ENCODE results near the gene FSHB. TPM values are rescaled to one million over a fixed set of nuclear protein-coding genes. Genes with fewer than 3 reads are reported as not detected.

FSHB gene
- total and polyA plus RNA-seq, 2 donors from 2014 or later: not detected

GRCh38 chr11:30245621-30246020 is 14.8 kb downstream of the FSHB start:
- Histone ChIP-seq H3K9me3 (ENCODE audit: control insufficient read depth in 2 of 3, insufficient read depth in 1 of 3, low read length in 3 of 3) (no peaks in the 10 kb centered on the region), H3K9ac (ENCODE audit: low read length in 3 of 3) (no peak overlapping the region), H3K27ac (ENCODE audit: low read depth in 2 of 2, low read length in 2 of 2) (no peak overlapping the region), H3K4me1 (ENCODE audit: control insufficient read depth in 2 of 3, insufficient read depth in 2 of 3, low read depth in 1 of 3, low read length in 3 of 3) (no peaks in the 10 kb centered on the region), H3K4me3 (ENCODE audit: low read length in 3 of 3) (no peak overlapping the region), H3K36me3 (ENCODE audit: control insufficient read depth in 2 of 3, insufficient read depth in 3 of 3, low read length in 3 of 3) (no peaks in the 10 kb centered on the region), H3K27me3 (ENCODE audit: control insufficient read depth, insufficient read depth, low read length) (no peaks in the 10 kb centered on the region)
- FAIRE-seq (no peak), DNase-seq (no peak)
- intact Hi-C loops (cut with DNase I): no loop called here
- no peak for TF ChIP-seq CTCF (IDR thresholded peaks at IDR 0.05; ENCODE audit: borderline replicate concordance, extremely low read depth, insufficient read depth)

GRCh38 chr11:30254307-30255298 is 23.8 kb downstream of the FSHB start:
- Histone ChIP-seq H3K27me3 (ENCODE audit: control insufficient read depth, insufficient read depth, low read length) (no peaks in the 10 kb centered on the region), H3K27ac (ENCODE audit: low read depth in 2 of 2, low read length in 2 of 2) (no peak overlapping the region), H3K36me3 (ENCODE audit: control insufficient read depth in 2 of 3, insufficient read depth in 3 of 3, low read length in 3 of 3) (no peaks in the 10 kb centered on the region), H3K9me3 (ENCODE audit: control insufficient read depth in 2 of 3, insufficient read depth in 1 of 3, low read length in 3 of 3) (no peaks in the 10 kb centered on the region), H3K4me3 (ENCODE audit: low read length in 3 of 3) (no peak overlapping the region), H3K9ac (ENCODE audit: low read length in 3 of 3) (no peak overlapping the region), H3K4me1 (ENCODE audit: control insufficient read depth in 2 of 3, insufficient read depth in 2 of 3, low read depth in 1 of 3, low read length in 3 of 3) (no peaks in the 10 kb centered on the region)
- intact Hi-C loops (cut with DNase I): no loop called here
- no peak for FAIRE-seq
- DNase-seq: peak in 2 of 5 donors; percentile 3
- no peak for TF ChIP-seq CTCF (IDR thresholded peaks at IDR 0.05; ENCODE audit: borderline replicate concordance, extremely low read depth, insufficient read depth)

- Histone ChIP-seq H3K9me3 (ENCODE audit: control insufficient read depth in 2 of 3, insufficient read depth in 1 of 3, low read length in 3 of 3) (no peaks in the 10 kb centered on the region), H3K4me3 (ENCODE audit: low read length in 3 of 3) (no peak overlapping the region), H3K9ac (ENCODE audit: low read length in 3 of 3) (no peak overlapping the region), H3K27me3 (ENCODE audit: control insufficient read depth, insufficient read depth, low read length) (no peaks in the 10 kb centered on the region), H3K27ac (ENCODE audit: low read depth in 2 of 2, low read length in 2 of 2) (no peak overlapping the region), H3K4me1 (ENCODE audit: control insufficient read depth in 2 of 3, insufficient read depth in 2 of 3, low read depth in 1 of 3, low read length in 3 of 3) (no peaks in the 10 kb centered on the region), H3K36me3 (ENCODE audit: control insufficient read depth in 2 of 3, insufficient read depth in 3 of 3, low read length in 3 of 3) (no peaks in the 10 kb centered on the region)
- TF ChIP-seq CTCF (IDR thresholded peaks at IDR 0.05; ENCODE audit: borderline replicate concordance, extremely low read depth, insufficient read depth): no peak
- no peak for DNase-seq
- intact Hi-C loops (cut with DNase I): no loop called here
- FAIRE-seq: no peak
These were observed 24.8 kb downstream of the FSHB start for GRCh38 chr11:30255637-30256036.

Data from kidney (tissue), 14 donors.